Activated T-cell treated with anti-CD3 and anti-CD28 coated beads, Interleukin-2, amount 50 U/mL, for 24 hours (primary cell): ENCODE measurements around the gene CCDC150.

Source experiments
- DNase-seq: peaks from one replicate; pipeline ENCODE4 v3.0.0-alpha.2; 2020
- H3K27ac Mint-ChIP-seq: 2 replicates; pipeline ENCODE4 v1.8.0; 2020; ENCODE audit warnings: mild to moderate bottlenecking, mixed read lengths
- H3K27me3 Mint-ChIP-seq: 2 replicates; pipeline ENCODE4 v1.8.0; 2020; ENCODE audit warnings: mixed read lengths
- H3K36me3 Mint-ChIP-seq: 2 replicates; pipeline ENCODE4 v1.8.0; 2020; ENCODE audit warnings: low read depth, mixed read lengths
- H3K4me1 Mint-ChIP-seq: 2 replicates; pipeline ENCODE4 v1.8.0; 2020; ENCODE audit warnings: low read depth, mixed read lengths
- H3K4me3 Mint-ChIP-seq: 2 replicates; pipeline ENCODE4 v1.8.0; 2020; ENCODE audit warnings: mild to moderate bottlenecking, moderate library complexity, mixed read lengths
- H3K9me3 Mint-ChIP-seq: 2 replicates; pipeline ENCODE4 v1.8.0; 2020; ENCODE audit warnings: mixed read lengths

Gene CCDC150

GRCh38 chr2:196750291-196750923, 110.9 kb downstream of the CCDC150 start:
- Mint-ChIP-seq H3K4me1 (peaks cover 7% of the 10 kb centered on the region), H3K4me3 (no peak overlapping the region), H3K36me3 (peaks cover under 1% of the 10 kb centered on the region), H3K27me3 (no peaks in the 10 kb centered on the region), H3K27ac (no peak overlapping the region), H3K9me3 (peaks cover 15% of the 10 kb centered on the region)
- DNase-seq, result no peak

GRCh38 chr2:196750977-196751631, 111.6 kb downstream of the CCDC150 start:
- Mint-ChIP-seq H3K27ac (no peak overlapping the region), H3K4me1 (peaks cover 7% of the 10 kb centered on the region), H3K36me3 (peaks cover 7% of the 10 kb centered on the region), H3K9me3 (peaks cover 22% of the 10 kb centered on the region), H3K4me3 (no peak overlapping the region), H3K27me3 (no peaks in the 10 kb centered on the region)
- DNase-seq, result peak; percentile 72

- Mint-ChIP-seq H3K4me3 (no peak overlapping the region), H3K4me1 (no peaks in the 10 kb centered on the region), H3K27me3 (no peaks in the 10 kb centered on the region), H3K27ac (no peak overlapping the region), H3K36me3 (peaks cover 72% of the 10 kb centered on the region), H3K9me3 (peaks cover 29% of the 10 kb centered on the region)
- no peak for DNase-seq
These were observed 119.2 kb downstream of the CCDC150 start for GRCh38 chr2:196758474-196759377.

GRCh38 chr2:196759378-196759706, 119.8 kb downstream of the CCDC150 start:
- Mint-ChIP-seq H3K36me3 (peaks cover 78% of the 10 kb centered on the region), H3K9me3 (peaks cover 23% of the 10 kb centered on the region), H3K27me3 (no peaks in the 10 kb centered on the region), H3K27ac (no peak overlapping the region), H3K4me3 (no peak overlapping the region), H3K4me1 (no peaks in the 10 kb centered on the region)
- no peak for DNase-seq

- Mint-ChIP-seq H3K4me1 (no peaks in the 10 kb centered on the region), H3K4me3 (no peak overlapping the region), H3K27me3 (no peaks in the 10 kb centered on the region), H3K9me3 (no peaks in the 10 kb centered on the region), H3K36me3 (peaks cover 86% of the 10 kb centered on the region), H3K27ac (no peak overlapping the region)
- DNase-seq, result no peak
These were observed 127.6 kb downstream of the CCDC150 start for GRCh38 chr2:196767101-196767500.
